Measurements from ENCODE around the gene ZNF827. TPM values are rescaled to one million over a fixed set of nuclear protein-coding genes. Genes with fewer than 3 reads are reported as not detected.

The ZNF827 gene
- polyA plus RNA-seq, 4 donors = 29.4 to 46.7 (median 35.2) TPM

DNA sequence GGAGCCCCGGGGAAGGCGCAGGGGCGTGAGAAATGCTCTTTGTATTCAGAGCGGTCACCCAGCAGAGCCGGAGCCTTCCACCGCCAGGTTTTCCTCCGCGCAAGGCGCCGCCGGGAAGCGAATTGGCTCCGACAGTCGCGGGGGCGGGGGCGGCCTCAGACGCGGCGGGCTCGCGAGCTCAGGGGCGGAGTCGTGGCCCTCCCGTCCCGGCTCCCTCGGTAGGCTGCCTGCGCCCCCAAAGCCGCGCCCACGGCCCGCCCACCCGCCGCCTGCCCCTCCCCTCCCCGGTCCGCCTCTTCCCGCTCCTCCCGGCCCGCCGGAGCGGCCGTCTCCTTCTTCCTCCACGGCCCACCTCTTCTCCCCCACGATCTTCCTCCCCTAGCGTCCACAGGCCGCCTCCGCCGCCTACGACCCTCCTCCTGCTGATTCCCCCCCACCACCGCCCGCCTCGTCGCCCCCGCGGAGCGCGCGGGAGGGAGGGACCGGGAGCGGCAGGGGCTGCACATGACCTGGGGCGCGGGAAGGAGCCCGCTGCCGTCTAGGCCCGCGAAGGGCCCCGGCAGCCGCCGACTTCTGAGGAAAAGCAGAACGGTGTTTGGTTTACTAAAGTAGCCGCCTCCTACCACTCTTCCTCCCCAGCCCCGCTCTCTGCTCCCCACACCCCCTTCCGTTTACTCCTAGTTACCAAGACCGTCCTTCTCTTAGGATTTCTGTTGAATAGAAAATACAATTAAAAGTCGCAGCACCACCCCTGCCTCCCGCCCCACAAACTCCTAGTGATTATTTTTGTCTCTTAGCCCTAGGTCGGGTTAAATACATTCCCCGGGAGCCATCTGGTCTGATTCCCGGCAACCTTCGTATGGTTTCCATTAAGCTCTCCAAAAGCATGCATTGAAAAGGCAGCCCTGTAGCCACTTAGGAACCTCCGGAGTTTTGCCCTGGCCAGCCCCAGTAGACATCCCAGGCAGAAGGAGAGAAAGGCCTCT, 205.4 kb downstream of the ZNF827 start:
- DNase-seq (ENCODE audit: low read depth in 4 of 4, low spot score in 2 of 4) = peak in 3 of 4 donors; percentile 71 to 86 (median 85)

DNA sequence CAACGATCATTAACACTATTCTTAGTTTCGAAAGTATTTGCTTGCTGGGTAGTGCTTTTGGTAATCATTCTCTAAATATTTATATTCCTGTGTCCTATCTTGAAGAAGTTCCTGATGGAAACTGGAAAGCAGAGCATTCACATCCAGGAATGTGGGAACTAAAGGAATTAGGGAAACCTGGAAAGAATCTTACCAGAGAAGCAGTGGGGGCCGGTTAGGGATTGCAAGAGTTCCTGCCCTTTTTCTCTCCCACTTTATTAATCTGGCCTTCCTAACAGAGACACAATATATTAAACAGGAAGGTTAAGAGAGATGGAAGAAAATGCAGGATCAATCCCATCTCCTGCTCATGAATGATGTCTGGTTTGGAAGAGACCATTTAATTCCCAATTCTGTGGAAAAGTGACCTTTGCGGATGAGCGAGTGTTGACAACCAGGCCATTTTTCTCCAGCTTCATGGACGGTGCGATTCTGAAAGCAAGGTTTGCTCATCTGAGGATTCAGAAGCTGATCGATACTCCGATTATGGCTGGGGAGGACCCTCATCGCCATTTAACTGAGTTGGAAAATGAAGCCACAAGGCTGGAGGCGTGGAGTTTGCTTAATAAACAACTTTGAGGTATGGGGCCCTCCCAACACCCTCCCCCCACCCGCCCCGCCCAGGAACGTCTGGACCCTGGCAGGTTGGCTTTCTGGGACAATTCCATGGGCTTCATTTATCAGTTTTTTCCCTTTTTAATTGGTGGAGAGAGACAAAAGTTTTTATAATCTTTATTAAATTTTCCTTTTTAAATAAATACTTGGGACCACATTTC, 206.4 kb downstream of the ZNF827 start:
- no peak for DNase-seq (ENCODE audit: low read depth in 4 of 4, low spot score in 2 of 4)

DNA sequence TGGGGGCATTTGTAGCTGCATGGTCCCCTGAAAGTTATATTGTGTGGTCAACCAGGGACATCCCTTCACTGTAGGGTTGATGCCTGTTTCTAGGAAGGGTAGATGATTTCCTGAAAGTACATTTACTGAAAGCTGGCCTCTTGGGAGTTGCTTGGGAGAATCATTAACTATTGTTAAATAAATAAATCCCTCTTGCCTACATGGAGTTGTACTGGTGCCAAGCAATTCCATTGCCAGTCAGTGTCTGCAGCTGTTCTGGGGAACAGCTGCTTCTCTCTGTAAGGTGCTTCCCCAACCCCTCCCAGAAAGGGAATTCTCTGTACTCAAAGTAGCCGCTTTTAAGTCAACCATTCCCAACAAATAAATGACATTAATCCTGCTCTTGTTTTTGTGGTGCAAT, 207.6 kb downstream of the ZNF827 start:
- DNase-seq (ENCODE audit: low read depth in 4 of 4, low spot score in 2 of 4) = no peak

DNA sequence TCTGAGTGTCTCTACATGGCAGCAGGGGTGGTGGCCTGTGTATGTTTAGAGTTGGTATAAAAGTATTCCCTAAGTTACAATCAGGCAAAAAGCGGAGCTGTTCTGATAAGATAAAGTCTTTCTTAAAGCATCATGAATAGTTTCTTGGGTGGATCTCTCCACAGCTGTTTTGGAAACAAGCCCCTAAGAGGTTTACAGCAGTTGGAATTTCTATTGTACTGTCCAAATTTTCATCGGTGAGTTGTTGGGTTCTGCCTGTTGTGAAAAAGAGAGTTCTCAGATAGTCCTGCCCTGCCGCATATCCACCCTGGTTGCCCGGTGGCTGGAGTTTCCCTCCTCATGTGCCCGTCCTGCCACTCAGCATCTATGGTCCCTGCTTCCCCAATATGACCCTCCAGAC, 208.6 kb downstream of the ZNF827 start:
- DNase-seq (ENCODE audit: low read depth in 4 of 4, low spot score in 2 of 4) = no peak

DNA sequence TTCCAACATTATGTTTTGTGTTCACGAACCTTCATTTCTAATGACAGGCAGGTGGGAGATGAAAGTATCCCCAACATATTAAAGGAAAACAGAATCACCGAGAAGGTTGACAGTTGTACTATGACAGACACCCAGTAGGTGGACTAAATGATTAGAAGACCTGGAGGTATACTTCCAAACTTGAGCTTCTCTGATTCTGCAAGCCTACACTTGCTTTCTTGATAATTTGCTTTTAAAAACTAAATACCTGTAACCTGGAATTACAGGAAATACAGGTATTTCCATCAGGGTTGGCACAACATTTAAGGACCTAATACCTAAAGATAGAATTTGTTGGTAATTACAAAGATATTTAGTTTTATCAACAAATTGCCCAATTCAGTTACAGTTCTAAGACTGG, 215.3 kb downstream of the ZNF827 start:
- no peak for DNase-seq (ENCODE audit: low read depth in 4 of 4, low spot score in 2 of 4)

DNA sequence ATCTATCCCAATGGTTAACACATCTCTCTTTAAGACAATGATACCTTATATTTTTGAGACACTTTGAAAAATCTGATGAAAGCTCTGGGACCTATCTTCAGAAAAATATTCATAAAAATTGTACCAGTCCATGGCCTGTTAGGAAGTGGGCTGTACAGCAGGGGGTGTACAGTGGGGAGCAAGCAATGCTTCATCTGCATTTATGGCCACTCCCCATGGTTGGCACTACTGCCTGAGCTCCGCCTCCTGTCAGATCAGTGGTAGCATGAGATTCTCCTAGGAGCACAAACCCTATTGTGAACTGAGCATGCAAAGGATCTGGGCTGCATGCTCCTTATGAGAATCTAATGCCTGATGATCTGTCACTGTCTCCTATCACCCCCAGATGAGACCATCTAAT, 216.1 kb downstream of the ZNF827 start:
- DNase-seq (ENCODE audit: low read depth in 4 of 4, low spot score in 2 of 4) = no peak

DNA sequence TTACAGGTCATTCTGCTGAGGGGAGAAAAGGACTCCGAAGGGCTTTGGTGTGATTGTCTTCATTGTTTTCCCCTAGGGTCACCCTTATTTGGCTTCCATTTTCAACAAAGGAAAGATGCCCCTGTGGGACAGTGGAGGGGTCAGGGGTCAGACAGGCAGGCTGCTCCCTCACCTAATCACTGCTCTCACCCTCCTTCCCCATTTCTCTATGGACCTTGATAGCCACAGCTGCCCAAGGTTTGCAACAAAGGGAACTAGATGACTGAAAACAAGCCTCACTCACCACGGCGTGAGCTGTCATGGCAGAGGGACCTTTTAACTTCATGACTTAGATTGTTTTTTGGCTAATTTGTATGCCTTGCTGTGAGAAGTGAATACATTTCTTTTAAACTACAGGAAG, 218.0 kb downstream of the ZNF827 start:
- no peak for DNase-seq (ENCODE audit: low read depth in 4 of 4, low spot score in 2 of 4)

DNA sequence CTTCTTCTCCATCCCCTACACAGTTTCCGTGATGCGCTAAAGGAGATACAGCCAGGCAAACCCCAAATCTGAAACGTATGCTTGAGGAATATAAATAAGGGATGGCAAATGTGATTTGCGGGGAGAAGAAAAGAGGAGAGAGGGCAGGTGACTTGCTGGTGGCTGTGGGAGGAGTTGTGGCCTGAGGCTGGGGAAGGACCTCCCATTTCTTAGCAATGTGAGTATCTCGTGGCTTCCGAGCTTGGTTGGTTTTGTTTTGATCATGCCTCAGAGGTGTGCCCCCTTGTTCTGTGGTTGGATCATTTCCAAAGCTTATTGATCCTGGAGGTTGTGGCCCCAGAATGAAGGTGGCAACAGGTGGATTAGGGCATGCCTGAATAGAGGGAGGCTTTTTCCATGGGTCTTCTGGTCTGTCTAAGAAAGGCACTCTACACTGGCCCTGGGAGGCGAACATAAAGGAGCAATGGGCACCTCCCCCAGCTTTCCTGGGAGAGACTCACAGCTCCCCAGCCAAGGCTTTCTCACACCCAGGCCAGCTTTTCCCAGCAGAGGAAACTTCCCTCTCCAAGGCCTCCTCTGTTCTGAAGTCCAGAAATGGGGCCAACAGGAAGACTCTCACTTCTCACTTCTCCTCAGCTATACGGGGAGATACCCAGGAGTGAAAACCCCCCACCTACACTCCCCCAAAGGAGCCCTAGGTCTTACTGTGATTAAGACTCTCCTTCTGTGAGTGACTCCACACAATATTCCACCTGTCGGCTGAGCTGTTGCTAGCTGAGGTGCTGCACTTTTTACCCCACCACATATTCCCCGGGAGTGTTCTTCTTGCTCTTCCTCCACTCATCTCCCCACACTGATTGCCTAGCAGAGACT, 218.6 kb downstream of the ZNF827 start:
- no peak for DNase-seq (ENCODE audit: low read depth in 4 of 4, low spot score in 2 of 4)

DNA sequence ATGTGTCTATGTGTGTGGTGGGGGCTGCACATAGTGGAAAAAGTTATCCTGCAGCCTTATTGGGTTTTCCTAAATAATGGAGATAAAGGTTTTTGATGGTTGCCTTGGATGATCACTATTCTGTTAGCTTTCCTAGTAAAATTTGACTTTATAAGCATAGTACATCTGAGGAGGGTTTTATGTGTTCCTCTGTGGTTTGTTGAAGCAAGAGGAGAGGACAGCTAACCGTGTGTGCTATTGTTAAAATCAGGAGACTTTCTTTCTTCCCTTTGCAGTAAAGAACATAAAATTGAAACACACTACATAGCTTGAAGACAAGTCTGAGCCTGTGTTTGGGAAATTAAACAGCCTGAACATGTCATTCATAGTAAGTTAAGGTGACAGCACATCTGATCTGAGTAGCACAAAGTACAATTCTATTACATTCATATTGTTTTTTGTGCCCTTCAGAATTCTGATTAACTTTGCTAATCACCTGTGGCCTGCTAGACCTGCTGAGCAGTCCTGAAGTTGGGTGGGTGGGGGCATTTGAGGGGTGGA, 221.9 kb downstream of the ZNF827 start:
- DNase-seq (ENCODE audit: low read depth in 4 of 4, low spot score in 2 of 4) = no peak

DNA sequence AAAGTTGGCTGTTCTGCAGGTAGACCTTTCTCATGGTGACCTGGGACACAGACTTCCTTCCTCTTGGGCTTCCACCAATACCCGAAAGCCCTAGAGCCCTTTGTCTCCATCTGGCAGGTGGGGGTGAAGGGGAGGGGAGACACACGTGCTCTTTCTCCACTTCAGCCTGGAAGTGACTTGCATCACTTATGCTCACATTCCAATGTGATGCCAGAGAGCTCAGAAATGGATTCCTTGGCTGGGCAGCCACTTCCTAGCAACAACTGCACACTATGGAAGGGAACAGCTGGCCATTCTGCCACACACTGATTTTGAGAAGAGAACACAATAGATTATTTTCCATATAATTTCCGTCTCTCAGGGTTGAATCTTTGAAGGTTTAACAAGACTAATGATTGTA, 222.4 kb downstream of the ZNF827 start:
- no peak for DNase-seq (ENCODE audit: low read depth in 4 of 4, low spot score in 2 of 4)

DNA sequence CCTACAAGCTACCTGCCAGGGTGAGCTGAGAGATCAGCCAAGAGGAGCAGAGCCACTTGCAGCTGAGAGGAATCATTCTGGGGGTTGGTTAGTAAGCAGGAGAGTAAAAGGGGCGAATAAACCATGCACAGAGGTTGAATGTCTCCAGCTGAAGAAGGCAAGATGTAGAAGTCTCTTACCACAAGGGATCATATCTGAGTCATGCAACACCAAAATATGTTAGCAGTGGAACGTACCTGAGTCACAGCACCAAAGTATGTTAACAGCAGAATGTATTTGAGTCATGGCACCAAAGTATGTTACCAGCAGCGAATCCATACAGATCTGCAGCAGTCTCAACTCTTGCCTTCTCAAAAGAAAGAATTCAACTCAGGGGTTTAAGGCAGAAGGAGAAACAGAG, 228.8 kb downstream of the ZNF827 start:
- no peak for DNase-seq (ENCODE audit: low read depth in 4 of 4, low spot score in 2 of 4)

DNA sequence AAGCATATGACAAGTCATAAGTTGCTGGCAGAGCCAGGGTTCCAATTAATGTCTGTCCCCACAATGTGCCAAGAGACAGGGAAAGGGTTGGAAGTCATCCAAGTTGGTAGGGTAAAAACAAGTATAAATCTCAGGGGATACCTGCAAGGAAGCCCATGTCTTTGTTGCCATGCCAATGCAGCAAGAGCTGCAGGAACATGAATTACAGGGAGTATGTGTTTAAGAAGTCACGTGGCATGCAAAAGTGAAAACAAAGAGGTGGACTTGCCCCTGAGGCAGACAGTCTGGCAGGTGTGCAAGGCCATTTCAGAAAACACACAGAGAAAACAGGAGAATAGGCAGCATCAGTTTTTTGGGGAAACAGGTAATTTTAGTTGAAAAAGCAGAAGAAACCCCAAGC, 229.3 kb downstream of the ZNF827 start:
- DNase-seq (ENCODE audit: low read depth in 4 of 4, low spot score in 2 of 4) = no peak

Other genes starting within 250 kb of the ZNF827 start
- gene LSM6, start 236.9 kb upstream of the ZNF827 start, polyA plus RNA-seq (ENCODE audit: insufficient read length in 4 of 4) = 10 to 100 TPM; 55.2 to 76.0 (median 63.3) TPM